Embryonic facial prominence (tissue), 1 donor: ENCODE measurements around the gene PCLO.
"Not testable (repeated sequence)": the region's sequence is repeated elsewhere in the genome, so short reads cannot be mapped to it uniquely, and the experiment has no call there.

Experiments used
- DNase-seq: peaks from one replicate; pipeline ENCODE4 v3.0.0-alpha.2; 2016; ENCODE audit errors: extremely low spot score

Gene PCLO

GRCh38 chr7:82736633-82737032, 426.1 kb downstream of the PCLO start:
- DNase-seq, result no peak

GRCh38 chr7:82732677-82733076, 430.0 kb downstream of the PCLO start:
- DNase-seq, result no peak

- no peak for DNase-seq
Observed at GRCh38 chr7:82729172-82730030, 433.3 kb downstream of the PCLO start.

- no peak for DNase-seq
Observed at GRCh38 chr7:82726038-82726800, 436.5 kb downstream of the PCLO start.

- no peak for DNase-seq
Observed at GRCh38 chr7:82723411-82723810, 439.3 kb downstream of the PCLO start.

- no peak for DNase-seq
Observed at GRCh38 chr7:82722946-82723345, 439.7 kb downstream of the PCLO start.

GRCh38 chr7:82715344-82715743, 447.3 kb downstream of the PCLO start:
- DNase-seq, result no peak

GRCh38 chr7:82714883-82715282, 447.8 kb downstream of the PCLO start:
- DNase-seq, result peak; percentile 20

- DNase-seq, result no peak
Observed at GRCh38 chr7:82713506-82713905, 449.2 kb downstream of the PCLO start.

GRCh38 chr7:82706344-82706743, 456.3 kb downstream of the PCLO start:
- DNase-seq, result not testable (repeated sequence)

GRCh38 chr7:82705517-82706260, 457.0 kb downstream of the PCLO start:
- DNase-seq, result no peak

- no peak for DNase-seq
Observed at GRCh38 chr7:82704121-82704520, 458.6 kb downstream of the PCLO start.
